IPS-20b (cell line): ENCODE data around the gene CYB5R3.
A peak's percentile ranks its signal among the peaks of the same experiment; 100 is the strongest.
"Not testable (repeated sequence)": the region's sequence is repeated elsewhere in the genome, so short reads cannot be mapped to it uniquely, and the experiment has no call there.

Experiments
- H3K27ac ChIP-seq: one replicate; pipeline ENCODE4 v1.5.1; 2013; ENCODE audit warnings: low read length
- H3K27me3 ChIP-seq: 2 replicates; pipeline ENCODE4 v1.6.1; 2013; ENCODE audit warnings: mild to moderate bottlenecking, low read length, inconsistent platforms; ENCODE audit not compliant: insufficient read depth
- H3K36me3 ChIP-seq: 2 replicates; pipeline ENCODE4 v1.6.1; 2013; ENCODE audit warnings: low read depth, mild to moderate bottlenecking, inconsistent platforms, low read length, moderate library complexity; ENCODE audit not compliant: insufficient read depth
- H3K4me1 ChIP-seq: 2 replicates; pipeline ENCODE4 v1.6.1; 2013; ENCODE audit warnings: mild to moderate bottlenecking, control low read depth, inconsistent platforms, low read length, moderate library complexity; ENCODE audit not compliant: insufficient read depth
- H3K4me3 ChIP-seq: 2 replicates; pipeline ENCODE4 v1.5.1; 2013; ENCODE audit warnings: mild to moderate bottlenecking, low read length, inconsistent platforms
- H3K9ac ChIP-seq: 2 replicates; pipeline ENCODE4 v1.6.1; 2013; ENCODE audit warnings: low read depth, mild to moderate bottlenecking, inconsistent platforms, low read length, moderate library complexity
- H3K9me3 ChIP-seq: 2 replicates; pipeline ENCODE4 v1.6.1; 2013; ENCODE audit warnings: mild to moderate bottlenecking, low read depth, low read length, inconsistent platforms; ENCODE audit not compliant: insufficient read depth

Gene CYB5R3

GRCh38 chr22:42615092-42615859 is 33.9 kb downstream of the CYB5R3 start:
- Histone ChIP-seq H3K27me3 (no peaks in the 10 kb centered on the region), H3K27ac (peak overlapping the region; percentile 97), H3K9ac (peak overlapping the region; percentile 88), H3K4me3 (peak overlapping the region; percentile 96), H3K36me3 (peaks cover 26% of the 10 kb centered on the region), H3K4me1 (peaks cover 3% of the 10 kb centered on the region), H3K9me3 (no peaks in the 10 kb centered on the region)

GRCh38 chr22:42614312-42615091 is 34.7 kb downstream of the CYB5R3 start, which contains the start of gene POLDIP3:
Gene POLDIP3, minus strand, starts transcription at chr22:42614883. Its CDS starts 26 bp downstream, at chr22:42614857.
- no peaks in the 10 kb centered on the region for H3K27me3 ChIP-seq
- peaks cover 3% of the 10 kb centered on the region for H3K4me1 ChIP-seq
- peak within 1 kb of the TSS; percentile 96 for H3K4me3 ChIP-seq
- peak within 1 kb of the TSS; percentile 88 for H3K9ac ChIP-seq
- H3K27ac ChIP-seq = peak within 1 kb of the TSS; percentile 97
- H3K36me3 ChIP-seq = peaks cover 25% of the 10 kb centered on the region
- no peaks in the 10 kb centered on the region for H3K9me3 ChIP-seq

- Histone ChIP-seq H3K27ac (peak overlapping the region; percentile 97), H3K36me3 (peaks cover 28% of the 10 kb centered on the region), H3K9me3 (no peaks in the 10 kb centered on the region), H3K4me1 (peaks cover 9% of the 10 kb centered on the region), H3K9ac (peak overlapping the region; percentile 88), H3K4me3 (peak overlapping the region; percentile 96), H3K27me3 (no peaks in the 10 kb centered on the region)
Observed at GRCh38 chr22:42613872-42614301, 35.3 kb downstream of the CYB5R3 start.

- Histone ChIP-seq H3K4me1 (peaks cover 14% of the 10 kb centered on the region), H3K36me3 (peaks cover 33% of the 10 kb centered on the region), H3K9me3 (no peaks in the 10 kb centered on the region), H3K9ac (no peak overlapping the region), H3K27me3 (no peaks in the 10 kb centered on the region), H3K27ac (no peak overlapping the region), H3K4me3 (no peak overlapping the region)
Observed at GRCh38 chr22:42612336-42612735, 36.9 kb downstream of the CYB5R3 start.

GRCh38 chr22:42611051-42611450 is 38.1 kb downstream of the CYB5R3 start:
- H3K9me3 ChIP-seq = no peaks in the 10 kb centered on the region
- H3K36me3 ChIP-seq = peaks cover 33% of the 10 kb centered on the region
- H3K27me3 ChIP-seq = no peaks in the 10 kb centered on the region
- H3K4me3 ChIP-seq = no peak overlapping the region
- H3K9ac ChIP-seq = no peak overlapping the region
- no peak overlapping the region for H3K27ac ChIP-seq
- peaks cover 14% of the 10 kb centered on the region for H3K4me1 ChIP-seq

- H3K9ac ChIP-seq = no peak overlapping the region
- no peaks in the 10 kb centered on the region for H3K9me3 ChIP-seq
- H3K4me3 ChIP-seq = no peak overlapping the region
- H3K27me3 ChIP-seq = no peaks in the 10 kb centered on the region
- peaks cover 14% of the 10 kb centered on the region for H3K4me1 ChIP-seq
- H3K27ac ChIP-seq = no peak overlapping the region
- peaks cover 42% of the 10 kb centered on the region for H3K36me3 ChIP-seq
Observed at GRCh38 chr22:42610186-42610585, 39.0 kb downstream of the CYB5R3 start.

GRCh38 chr22:42608823-42609361 is 40.3 kb downstream of the CYB5R3 start:
- Histone ChIP-seq H3K27ac (no peak overlapping the region), H3K9me3 (no peaks in the 10 kb centered on the region), H3K4me3 (0 out of 2 replicates have a peak overlapping the region, but pooled peaks have one; percentile 14), H3K9ac (peak overlapping the region; percentile 8; the same call in 1 of the 2 replicates), H3K4me1 (peaks cover 14% of the 10 kb centered on the region), H3K27me3 (no peaks in the 10 kb centered on the region), H3K36me3 (peaks cover 53% of the 10 kb centered on the region)

GRCh38 chr22:42608136-42608822 is 40.9 kb downstream of the CYB5R3 start:
- Histone ChIP-seq H3K4me1 (peaks cover 14% of the 10 kb centered on the region), H3K4me3 (0 out of 2 replicates have a peak overlapping the region, but pooled peaks have one; percentile 2), H3K27ac (no peak overlapping the region), H3K27me3 (no peaks in the 10 kb centered on the region), H3K36me3 (peaks cover 57% of the 10 kb centered on the region), H3K9ac (no peak overlapping the region), H3K9me3 (no peaks in the 10 kb centered on the region)

GRCh38 chr22:42607641-42608040 is 41.6 kb downstream of the CYB5R3 start:
- not testable (repeated sequence) for H3K9ac ChIP-seq, H3K27me3 ChIP-seq, H3K9me3 ChIP-seq, H3K4me3 ChIP-seq, H3K27ac ChIP-seq
- H3K36me3 ChIP-seq = peaks cover 63% of the 10 kb centered on the region
- H3K4me1 ChIP-seq = peaks cover 11% of the 10 kb centered on the region

- Histone ChIP-seq H3K4me1 (peaks cover 10% of the 10 kb centered on the region; the same call in 1 of the 2 replicates), H3K4me3 (no peak overlapping the region), H3K27ac (no peak overlapping the region), H3K9ac (no peak overlapping the region), H3K9me3 (no peaks in the 10 kb centered on the region), H3K36me3 (peaks cover 72% of the 10 kb centered on the region), H3K27me3 (no peaks in the 10 kb centered on the region)
Observed at GRCh38 chr22:42604403-42604802, 44.8 kb downstream of the CYB5R3 start.

GRCh38 chr22:42603427-42603826 is 45.8 kb downstream of the CYB5R3 start:
- H3K4me1 ChIP-seq = no peaks in the 10 kb centered on the region
- H3K9me3 ChIP-seq = no peaks in the 10 kb centered on the region
- no peaks in the 10 kb centered on the region for H3K27me3 ChIP-seq
- no peak overlapping the region for H3K9ac ChIP-seq
- peaks cover 72% of the 10 kb centered on the region for H3K36me3 ChIP-seq
- no peak overlapping the region for H3K4me3 ChIP-seq
- H3K27ac ChIP-seq = no peak overlapping the region
